ENCODE measurements around the gene SPCS3.

The SPCS3 gene

GRCh38 chr4:176350671-176351070 lies 30.9 kb downstream of the SPCS3 start:
- no peak for ATAC-seq

DNA sequence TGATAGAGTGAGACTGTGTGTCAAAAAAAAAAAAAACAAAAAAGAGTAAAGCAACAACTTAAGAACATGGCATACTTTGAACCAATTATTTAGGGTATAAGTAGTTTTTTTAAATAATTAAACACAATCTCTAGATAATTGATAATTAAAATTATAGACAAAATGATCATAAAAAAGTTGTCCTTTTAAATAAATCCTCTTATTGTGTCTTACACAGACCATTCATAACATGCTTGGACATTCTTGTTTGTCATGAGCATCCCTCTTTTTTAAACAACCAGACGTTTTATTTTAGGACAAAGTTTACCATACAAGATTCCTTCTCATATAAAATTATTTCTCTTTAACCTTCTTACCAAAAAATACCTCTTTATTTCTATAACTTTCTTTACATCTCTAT lies 35.1 kb downstream of the SPCS3 start:
- ATAC-seq, result no peak

DNA sequence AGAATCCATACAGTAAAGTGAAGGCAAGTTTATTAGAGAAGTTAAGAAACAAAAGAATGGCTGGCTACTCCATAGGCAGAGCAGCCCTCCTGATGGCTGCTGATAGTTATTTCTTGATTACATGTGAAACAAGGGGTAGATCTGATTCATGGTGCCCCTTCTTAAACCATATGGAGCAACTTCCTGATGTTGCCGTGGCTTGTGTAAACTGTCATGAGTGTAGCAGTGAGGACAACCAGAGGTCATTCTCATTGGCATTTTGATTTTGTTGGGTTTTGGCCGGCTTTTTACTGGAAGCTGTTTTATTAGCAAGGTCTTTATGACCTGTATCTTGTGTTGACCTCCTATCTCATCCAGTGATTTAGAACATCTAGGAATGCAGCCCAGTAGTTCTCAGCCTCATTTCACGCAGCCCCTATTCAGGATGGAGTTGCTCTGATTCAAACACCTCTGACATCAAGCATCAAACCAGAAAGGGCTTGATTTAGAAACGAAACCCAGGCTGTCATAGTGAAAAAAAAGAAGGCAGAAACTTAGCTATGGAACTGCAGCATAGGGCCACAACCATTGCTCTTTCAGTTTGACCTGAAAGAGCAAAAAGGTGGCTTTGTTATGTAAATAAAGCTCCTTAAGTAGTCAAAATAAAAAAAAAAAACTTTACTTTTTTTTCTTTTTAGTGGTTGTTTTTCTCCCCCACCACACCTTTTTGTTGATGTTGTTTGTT lies 37.8 kb downstream of the SPCS3 start:
- no peak for ATAC-seq

DNA sequence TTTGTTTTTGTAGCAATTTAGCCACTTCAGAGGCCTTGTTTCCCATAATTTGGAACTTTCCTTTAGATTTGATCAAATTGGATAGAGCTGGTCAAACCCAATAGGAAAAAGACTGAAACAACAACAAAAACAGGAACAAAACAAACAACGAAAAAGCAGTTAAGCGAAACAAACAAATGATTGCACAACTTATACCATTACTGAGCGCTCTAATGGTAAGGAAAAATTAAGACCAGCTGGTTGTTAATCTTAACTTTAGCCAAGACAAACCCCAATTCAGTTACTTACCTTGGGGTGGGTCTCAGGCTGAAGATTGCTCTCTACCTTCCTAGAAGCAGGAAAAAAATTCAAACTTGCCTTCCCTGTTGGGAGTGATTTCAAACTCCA lies 38.3 kb downstream of the SPCS3 start:
- ATAC-seq, result no peak

- ATAC-seq, result no peak
Observed at GRCh38 chr4:176359590-176359989, 39.8 kb downstream of the SPCS3 start.

GRCh38 chr4:176360446-176360845 lies 40.7 kb downstream of the SPCS3 start:
- ATAC-seq, result no peak

DNA sequence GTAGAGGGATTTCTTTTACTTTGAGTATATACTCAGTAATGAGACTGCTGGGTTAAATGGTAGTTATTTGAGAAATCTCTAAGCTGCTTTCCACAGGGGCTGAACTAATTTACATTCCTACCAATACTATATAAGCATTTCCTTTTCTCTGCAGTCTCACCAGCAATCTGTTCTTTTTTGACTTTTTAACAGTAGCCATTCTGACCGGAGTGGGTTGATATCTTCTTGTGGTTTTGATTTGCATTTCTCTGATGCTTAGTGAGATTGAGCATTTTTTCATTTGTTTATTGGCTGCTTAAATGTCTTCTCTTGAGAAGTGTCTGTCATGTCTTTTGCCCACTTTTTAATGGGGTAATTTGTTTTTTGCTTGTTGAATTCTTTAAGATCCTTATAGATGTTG lies 43.3 kb downstream of the SPCS3 start:
- ATAC-seq, result no peak

GRCh38 chr4:176367771-176368465 lies 48.2 kb downstream of the SPCS3 start:
- no peak for ATAC-seq

DNA sequence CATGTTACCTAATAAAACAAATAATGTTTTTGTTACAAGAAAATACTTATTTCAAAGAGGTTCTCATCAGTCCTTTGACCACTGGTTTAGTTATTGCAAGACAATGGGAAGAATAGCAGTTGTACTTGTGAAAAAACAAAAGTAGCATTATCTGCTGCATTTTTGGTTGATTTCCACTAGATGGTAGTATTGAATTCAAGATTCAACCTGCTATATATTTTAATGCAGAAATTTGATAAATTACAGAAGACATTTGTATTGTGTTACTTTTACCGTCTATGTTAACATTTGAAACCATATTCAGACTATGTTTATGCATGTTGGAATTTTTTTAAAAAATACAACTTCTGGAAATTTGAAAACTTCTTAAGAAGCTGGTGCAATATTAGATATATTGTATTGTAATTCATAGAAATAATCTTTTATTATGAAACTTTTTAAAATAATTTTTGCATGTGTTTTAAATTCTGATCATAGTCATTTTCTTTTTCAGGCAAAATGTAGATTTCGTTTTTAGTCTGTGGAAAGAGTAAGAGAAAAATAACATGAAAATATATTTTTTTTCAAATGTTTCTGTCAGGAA lies 56.4 kb downstream of the SPCS3 start:
- ATAC-seq, result no peak

GRCh38 chr4:176377780-176378179 lies 58.0 kb downstream of the SPCS3 start:
- ATAC-seq, result no peak

GRCh38 chr4:176380352-176381157 lies 60.8 kb downstream of the SPCS3 start:
- ATAC-seq, result no peak
